Hepatocyte (in vitro differentiated cells): Measurements from ENCODE around the gene DPEP2NB. TPM values are rescaled to one million over a fixed set of nuclear protein-coding genes. Genes with fewer than 3 reads are reported as not detected.

Experiments used
- DNase-seq: peaks from one replicate; pipeline ENCODE4 v3.0.0-alpha.2; 2016; ENCODE audit warnings: low spot score
- H2AFZ ChIP-seq: fragments of 200-600 bp; sonication (generic); 2 replicates; pipeline ENCODE4 v1.6.0; 2016; ENCODE audit warnings: antibody characterized with exemption, mild to moderate bottlenecking
- H3K27ac ChIP-seq: fragments of 200-600 bp; sonication (generic); 2 replicates; pipeline ENCODE4 v1.5.1; 2016; ENCODE audit warnings: mild to moderate bottlenecking
- H3K27me3 ChIP-seq: fragments of 200-600 bp; sonication (generic); 2 replicates; pipeline ENCODE4 v1.6.1; 2016
- H3K36me3 ChIP-seq: fragments of 200-600 bp; sonication (generic); replicated peaks from 2 replicates; pipeline ENCODE4 v1.5.1; 2016; ENCODE audit warnings: low read depth; ENCODE audit not compliant: insufficient read depth
- H3K4me1 ChIP-seq: fragments of 200-600 bp; sonication (generic); 2 replicates; pipeline ENCODE4 v1.5.1; 2016; ENCODE audit warnings: mild to moderate bottlenecking, moderate library complexity; ENCODE audit not compliant: insufficient read depth
- H3K4me2 ChIP-seq: fragments of 200-600 bp; sonication (generic); 2 replicates; pipeline ENCODE4 v1.6.0; 2016
- H3K4me3 ChIP-seq: fragments of 200-600 bp; sonication (generic); 2 replicates; pipeline ENCODE4 v1.5.1; 2016; ENCODE audit warnings: mild to moderate bottlenecking
- H3K79me2 ChIP-seq: fragments of 200-600 bp; sonication (generic); 2 replicates; pipeline ENCODE4 v1.6.0; 2017; ENCODE audit warnings: mild to moderate bottlenecking
- H3K9me2 ChIP-seq: fragments of 200-600 bp; sonication (generic); replicated peaks from 2 replicates; pipeline ENCODE4 v1.6.0; 2017; ENCODE audit warnings: mild to moderate bottlenecking; ENCODE audit not compliant: insufficient read depth
- H3K9me3 ChIP-seq: fragments of 200-600 bp; sonication (generic); 2 replicates; pipeline ENCODE4 v1.5.1; 2016; ENCODE audit warnings: low read depth, mild to moderate bottlenecking
- H4K20me1 ChIP-seq: fragments of 200-600 bp; sonication (generic); 2 replicates; pipeline ENCODE4 v1.6.0; 2016; ENCODE audit warnings: mild to moderate bottlenecking; ENCODE audit not compliant: insufficient read depth, poor library complexity, severe bottlenecking
- EZH2 ChIP-seq: fragments of 200-600 bp; sonication (generic); IDR thresholded peaks from 2 replicates; pipeline ENCODE4 v1.6.1; 2016; ENCODE audit warnings: antibody characterized with exemption, mild to moderate bottlenecking, borderline replicate concordance
- EZH2phosphoT487 ChIP-seq: fragments of 200-600 bp; sonication (generic); IDR thresholded peaks from one replicate; pipeline ENCODE4 v1.6.1; 2018; ENCODE audit warnings: antibody characterized with exemption, mild to moderate bottlenecking, low read depth, moderate library complexity; ENCODE audit not compliant: unreplicated experiment, severe bottlenecking
- WGBS: methylation state at CpG from one replicate; pipeline ENCODE4 v1.1.6; 2016; ENCODE audit warnings: low lambda C conversion rate; ENCODE audit errors: missing lambda C conversion rate; 5-methylcytosine and 5-hydroxymethylcytosine counted together
- polyA plus RNA-seq: library from polyadenylated mRNA; unstranded; fragments of >200 nt; fragmentation: Nextera tagmentation; extraction: Ambion mirVana; gene quantifications from 2 replicates; pipeline ENCODE4 v1.2.1, GENCODE V29; 2016
- small RNA-seq: library from RNA; depleted of rRNA; stranded (forward); fragments of <200 nt; gene quantifications from one replicate; pipeline ENCODE3, GENCODE V24; 2014
- total RNA-seq: library from RNA; depleted of rRNA; stranded (reverse); fragments of >200 nt; gene quantifications from 2 replicates; pipeline ENCODE4 v1.2.3, GENCODE V29; 2014
- TF ChIP-seq, protein P1 (sequence below): fragments of 200-600 bp; sonication (generic); IDR thresholded peaks from 2 replicates; pipeline ENCODE4 v1.5.1; 2016; ENCODE audit warnings: antibody characterized with exemption, mild to moderate bottlenecking; ENCODE audit not compliant: poor library complexity

DPEP2NB gene
- total and polyA plus RNA-seq, 2 experiments from 2014 or later, result not detected

DNA sequence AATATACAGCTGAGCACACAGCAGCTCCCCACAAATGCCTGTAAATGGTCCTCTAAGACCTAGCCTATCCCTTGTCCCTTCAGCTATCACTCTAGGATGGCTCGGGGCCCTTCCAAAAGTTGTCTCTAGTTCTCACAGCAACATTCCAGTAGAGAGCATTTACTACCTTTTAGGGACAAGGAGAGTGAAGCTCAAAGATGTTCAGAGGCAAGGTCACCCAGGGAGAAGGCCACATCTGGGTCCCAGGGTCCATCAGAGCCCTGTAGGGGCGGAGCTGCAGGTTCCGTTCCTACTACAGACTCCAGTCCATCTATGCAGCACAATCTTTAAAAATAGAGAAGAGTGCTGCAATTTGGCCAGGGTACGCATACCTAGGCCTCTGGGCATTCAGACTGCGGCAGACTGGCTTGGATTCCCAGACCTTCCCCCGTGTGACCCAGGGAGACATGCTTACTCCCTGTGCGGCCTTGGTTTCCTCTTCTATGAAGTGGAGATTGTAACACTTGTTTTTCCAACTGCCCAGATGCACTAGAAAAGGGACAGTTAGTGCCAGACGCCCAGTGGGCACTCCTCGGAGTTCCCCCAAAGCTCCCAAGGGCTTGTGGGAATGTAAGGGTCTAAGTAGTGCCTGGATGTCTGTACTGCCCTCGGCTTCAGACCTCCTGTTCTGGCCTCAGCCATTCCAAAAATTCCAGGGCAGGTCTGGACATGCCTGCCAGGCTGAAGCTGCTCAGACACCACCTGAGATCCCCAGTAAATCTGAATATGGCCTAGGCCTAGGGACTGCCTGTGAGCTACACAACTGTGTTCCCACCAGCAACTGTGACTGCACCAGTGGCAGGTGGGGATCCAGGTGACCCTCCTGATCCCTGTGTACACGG, 49.8 kb downstream of the DPEP2NB start:
- H2AFZ ChIP-seq, result no peak overlapping the region
- H3K9me3 ChIP-seq, result no peaks in the 10 kb centered on the region
- no peak for DNase-seq
- TF ChIP-seq, protein P1, sequence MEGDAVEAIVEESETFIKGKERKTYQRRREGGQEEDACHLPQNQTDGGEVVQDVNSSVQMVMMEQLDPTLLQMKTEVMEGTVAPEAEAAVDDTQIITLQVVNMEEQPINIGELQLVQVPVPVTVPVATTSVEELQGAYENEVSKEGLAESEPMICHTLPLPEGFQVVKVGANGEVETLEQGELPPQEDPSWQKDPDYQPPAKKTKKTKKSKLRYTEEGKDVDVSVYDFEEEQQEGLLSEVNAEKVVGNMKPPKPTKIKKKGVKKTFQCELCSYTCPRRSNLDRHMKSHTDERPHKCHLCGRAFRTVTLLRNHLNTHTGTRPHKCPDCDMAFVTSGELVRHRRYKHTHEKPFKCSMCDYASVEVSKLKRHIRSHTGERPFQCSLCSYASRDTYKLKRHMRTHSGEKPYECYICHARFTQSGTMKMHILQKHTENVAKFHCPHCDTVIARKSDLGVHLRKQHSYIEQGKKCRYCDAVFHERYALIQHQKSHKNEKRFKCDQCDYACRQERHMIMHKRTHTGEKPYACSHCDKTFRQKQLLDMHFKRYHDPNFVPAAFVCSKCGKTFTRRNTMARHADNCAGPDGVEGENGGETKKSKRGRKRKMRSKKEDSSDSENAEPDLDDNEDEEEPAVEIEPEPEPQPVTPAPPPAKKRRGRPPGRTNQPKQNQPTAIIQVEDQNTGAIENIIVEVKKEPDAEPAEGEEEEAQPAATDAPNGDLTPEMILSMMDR, result no peak
- no peak for TF ChIP-seq EZH2phosphoT487
- no peak for TF ChIP-seq EZH2
- H3K4me2 ChIP-seq, result peak overlapping the region; percentile 96
- H3K27ac ChIP-seq, result peak overlapping the region; percentile 34
- H3K9me2 ChIP-seq, result no peaks in the 10 kb centered on the region
- peaks cover 62% of the 10 kb centered on the region for H3K79me2 ChIP-seq
- peaks cover 24% of the 10 kb centered on the region for H3K4me1 ChIP-seq
- 75% methylated on average over 11 of the region's 11 CpGs for WGBS
- H4K20me1 ChIP-seq, result peaks cover 40% of the 10 kb centered on the region
- H3K36me3 ChIP-seq, result no peaks in the 10 kb centered on the region
- H3K4me3 ChIP-seq, result no peak overlapping the region
- no peaks in the 10 kb centered on the region for H3K27me3 ChIP-seq

DNA sequence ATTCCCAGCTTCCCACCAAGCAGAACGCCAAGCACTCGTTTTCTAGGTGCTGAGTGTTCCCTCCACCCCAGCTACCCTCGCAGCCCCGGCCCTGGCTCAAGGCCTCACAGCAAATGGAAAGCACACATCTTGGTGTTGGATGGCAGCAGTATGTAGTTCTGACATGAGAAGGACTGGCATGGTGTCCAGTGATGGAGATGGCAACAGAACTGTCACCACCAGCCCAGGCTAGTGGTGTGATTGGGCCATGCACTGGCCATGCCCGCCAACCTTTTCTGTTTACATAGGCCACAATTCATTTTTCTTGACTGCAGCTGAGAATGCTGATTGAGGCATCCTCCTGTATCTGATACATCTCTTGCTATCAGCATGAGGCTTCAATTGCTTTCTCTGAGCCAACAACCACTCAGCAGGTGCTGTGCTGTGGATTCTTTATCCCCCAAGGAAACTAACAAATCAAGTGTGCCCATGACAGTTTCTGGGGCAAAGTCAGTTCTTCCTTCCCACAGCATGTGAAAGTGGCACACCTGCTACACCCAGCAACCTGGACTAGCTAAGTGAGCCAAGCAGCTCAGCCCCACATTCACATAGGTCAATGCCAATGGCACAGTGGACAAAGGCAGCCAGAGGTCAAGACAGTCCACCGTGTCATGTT, 51.1 kb downstream of the DPEP2NB start:
- Histone ChIP-seq H3K9me3 (no peaks in the 10 kb centered on the region), H3K27me3 (no peaks in the 10 kb centered on the region), H3K79me2 (peaks cover 62% of the 10 kb centered on the region), H3K4me1 (peaks cover 24% of the 10 kb centered on the region), H3K36me3 (no peaks in the 10 kb centered on the region), H3K27ac (no peak overlapping the region), H3K4me3 (no peak overlapping the region), H3K4me2 (no peak overlapping the region), H2AFZ (no peak overlapping the region), H4K20me1 (peaks cover 40% of the 10 kb centered on the region), H3K9me2 (no peaks in the 10 kb centered on the region)
- TF ChIP-seq, protein P1, result no peak
- TF ChIP-seq EZH2phosphoT487, result no peak
- no peak for TF ChIP-seq EZH2
- DNase-seq, result no peak
- WGBS, result 94% methylated on average over 6 of the region's 6 CpGs

DNA sequence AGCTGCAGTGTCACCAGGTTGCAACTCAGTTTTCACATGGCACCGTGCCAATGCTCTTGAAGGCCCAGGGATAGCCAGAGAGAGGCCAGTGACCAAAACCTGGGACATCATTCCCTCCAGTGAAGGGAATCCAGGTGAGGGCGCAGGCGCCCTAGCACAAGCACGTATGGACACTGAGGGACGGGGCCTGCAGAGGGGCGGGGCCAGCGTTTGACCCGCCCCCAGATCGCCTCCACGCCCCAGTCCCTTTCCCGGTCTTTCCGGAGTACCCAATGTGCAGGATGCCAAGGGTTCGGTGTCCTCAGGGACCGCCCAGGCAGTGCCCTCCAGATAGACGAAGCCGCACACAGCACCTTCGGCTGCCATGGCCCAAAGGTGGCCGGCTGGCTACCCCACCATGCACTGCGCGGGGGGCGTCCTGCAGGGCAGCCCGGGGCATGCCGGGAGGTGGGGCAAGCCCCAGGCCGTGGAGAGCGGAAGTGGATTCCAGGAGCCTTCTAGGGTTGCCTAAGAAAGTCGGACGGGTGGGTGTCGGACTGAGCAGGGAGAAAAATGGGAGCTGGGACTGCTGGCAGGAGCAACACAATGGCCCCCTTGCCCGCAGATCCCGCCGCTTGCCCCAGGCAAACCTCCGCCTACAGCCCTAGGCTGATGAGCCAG, 51.9 kb downstream of the DPEP2NB start:
- Histone ChIP-seq H3K4me3 (no peak overlapping the region), H3K4me1 (peaks cover 18% of the 10 kb centered on the region), H3K27ac (no peak overlapping the region), H3K36me3 (no peaks in the 10 kb centered on the region), H3K4me2 (no peak overlapping the region), H3K9me3 (no peaks in the 10 kb centered on the region), H3K9me2 (no peaks in the 10 kb centered on the region), H3K79me2 (peaks cover 62% of the 10 kb centered on the region), H2AFZ (no peak overlapping the region), H3K27me3 (no peaks in the 10 kb centered on the region), H4K20me1 (peaks cover 40% of the 10 kb centered on the region)
- DNase-seq, result no peak
- no peak for TF ChIP-seq EZH2phosphoT487
- TF ChIP-seq EZH2, result no peak
- TF ChIP-seq, protein P1, result no peak
- 91% methylated on average over 29 of the region's 32 CpGs for WGBS

Small RNAs within 50 kb of the gene (small RNA-seq; reads per million reads assigned to genes)
- not detected for gene RNU6-359P

Other genes starting within 250 kb of the DPEP2NB start
- gene RANBP10, start 209.4 kb downstream of the DPEP2NB start, total RNA-seq, result 8.6 and 8.8 TPM in 2 replicates
- gene RANBP10, start 209.4 kb downstream of the DPEP2NB start, polyA plus RNA-seq, result 12.4 and 12.6 TPM in 2 replicates
- 3.1 TPM in 2 replicates for gene TSNAXIP1, start 209.0 kb downstream of the DPEP2NB start, total RNA-seq
- 2.0 and 5.8 TPM in 2 replicates for gene TSNAXIP1, start 209.0 kb downstream of the DPEP2NB start, polyA plus RNA-seq
- 35.4 and 40.0 TPM in 2 replicates for gene THAP11, start 173.6 kb downstream of the DPEP2NB start, total RNA-seq
- 36.7 and 36.9 TPM in 2 replicates for gene THAP11, start 173.6 kb downstream of the DPEP2NB start, polyA plus RNA-seq
- gene NUTF2, start 169.0 kb downstream of the DPEP2NB start, total RNA-seq, result 100 and 102 TPM in 2 replicates
- 197 and 216 TPM in 2 replicates for gene NUTF2, start 169.0 kb downstream of the DPEP2NB start, polyA plus RNA-seq
- 28.5 and 38.1 TPM in 2 replicates for gene CENPT, start 168.2 kb downstream of the DPEP2NB start, total RNA-seq
- gene CENPT, start 168.2 kb downstream of the DPEP2NB start, polyA plus RNA-seq, result 84.0 and 115 TPM in 2 replicates
- 41.1 and 46.3 TPM in 2 replicates for gene EDC4, start 142.9 kb downstream of the DPEP2NB start, total RNA-seq
- 59.0 and 76.7 TPM in 2 replicates for gene EDC4, start 142.9 kb downstream of the DPEP2NB start, polyA plus RNA-seq
- 0.73 TPM in 1 of 2 replicates, not detected in the other for gene NRN1L, start 131.0 kb downstream of the DPEP2NB start, total RNA-seq
- 1.6 TPM in 1 of 2 replicates, not detected in the other for gene NRN1L, start 131.0 kb downstream of the DPEP2NB start, polyA plus RNA-seq
- 29.2 and 30.5 TPM in 2 replicates for gene PSKH1, start 122.7 kb downstream of the DPEP2NB start, total RNA-seq
- gene PSKH1, start 122.7 kb downstream of the DPEP2NB start, polyA plus RNA-seq, result 38.6 and 44.6 TPM in 2 replicates
- gene CTRL, start 84.0 kb downstream of the DPEP2NB start, total RNA-seq, result 0.63 TPM in 1 of 2 replicates, not detected in the other
- 12.5 and 13.4 TPM in 2 replicates for gene CTRL, start 84.0 kb downstream of the DPEP2NB start, polyA plus RNA-seq
- 13.7 and 27.8 TPM in 2 replicates for gene PSMB10, start 79.1 kb downstream of the DPEP2NB start, total RNA-seq
- 48.7 and 52.2 TPM in 2 replicates for gene PSMB10, start 79.1 kb downstream of the DPEP2NB start, polyA plus RNA-seq
- 15.6 and 19.8 TPM in 2 replicates for gene LCAT, start 71.8 kb downstream of the DPEP2NB start, total RNA-seq
- gene LCAT, start 71.8 kb downstream of the DPEP2NB start, polyA plus RNA-seq, result 44.6 and 47.3 TPM in 2 replicates
- gene SLC12A4, start 47.3 kb downstream of the DPEP2NB start, total RNA-seq, result 23.7 and 55.2 TPM in 2 replicates
- gene SLC12A4, start 47.3 kb downstream of the DPEP2NB start, polyA plus RNA-seq, result 63.9 and 65.3 TPM in 2 replicates
- not detected in 2 replicates for gene DPEP3, start 35.4 kb downstream of the DPEP2NB start, total RNA-seq
- gene DPEP3, start 35.4 kb downstream of the DPEP2NB start, polyA plus RNA-seq, result not detected in 2 replicates
- not detected in 2 replicates for gene DPEP2, start 16.4 kb downstream of the DPEP2NB start, total RNA-seq
- 1.1 TPM in 1 of 2 replicates, not detected in the other for gene DPEP2, start 16.4 kb downstream of the DPEP2NB start, polyA plus RNA-seq
- gene DDX28, start 7.3 kb upstream of the DPEP2NB start, total RNA-seq, result 8.6 and 11.1 TPM in 2 replicates
- gene DDX28, start 7.3 kb upstream of the DPEP2NB start, polyA plus RNA-seq, result 12.5 and 15.0 TPM in 2 replicates
- 11.8 and 12.2 TPM in 2 replicates for gene DUS2, start 7.4 kb upstream of the DPEP2NB start, total RNA-seq
- gene DUS2, start 7.4 kb upstream of the DPEP2NB start, polyA plus RNA-seq, result 15.6 and 18.0 TPM in 2 replicates
- gene NFATC3, start 69.5 kb upstream of the DPEP2NB start, total RNA-seq, result 33.3 and 35.9 TPM in 2 replicates
- 13.1 and 15.1 TPM in 2 replicates for gene NFATC3, start 69.5 kb upstream of the DPEP2NB start, polyA plus RNA-seq
- 39.5 and 45.6 TPM in 2 replicates for gene ESRP2, start 220.2 kb upstream of the DPEP2NB start, total RNA-seq
- 45.6 and 52.4 TPM in 2 replicates for gene ESRP2, start 220.2 kb upstream of the DPEP2NB start, polyA plus RNA-seq
- gene PLA2G15, start 229.5 kb upstream of the DPEP2NB start, total RNA-seq, result 24.2 and 34.8 TPM in 2 replicates
- 31.7 and 34.2 TPM in 2 replicates for gene PLA2G15, start 229.5 kb upstream of the DPEP2NB start, polyA plus RNA-seq
- gene SLC7A6, start 248.6 kb upstream of the DPEP2NB start, total RNA-seq, result 23.4 and 29.7 TPM in 2 replicates
- 20.5 and 23.1 TPM in 2 replicates for gene SLC7A6, start 248.6 kb upstream of the DPEP2NB start, polyA plus RNA-seq